Esophagus squamous epithelium (tissue), 4 donors: ENCODE measurements around the gene NRXN3.

ENCODE experiments used
- POLR2A ChIP-seq, 4 donors: fragments of 450-650 bp; IDR thresholded peaks; one replicate each; pipeline ENCODE4 v1.6.1; 2017; ENCODE audit warnings: antibody characterized with exemption in 4 of 4, mild to moderate bottlenecking in 4 of 4, moderate library complexity in 3 of 4
- TF ChIP-seq, protein P1 (sequence below), 6 experiments: fragments of 450-650 bp in 4 of 6; fragments of 200-600 bp in 2 of 6; sonication (generic) in 2 of 6; IDR thresholded peaks; one replicate each; pipeline ENCODE4 v1.5.1; 2016 to 2019; ENCODE audit warnings: antibody characterized with exemption in 6 of 6, mild to moderate bottlenecking in 4 of 6, moderate library complexity in 4 of 6

DNA sequence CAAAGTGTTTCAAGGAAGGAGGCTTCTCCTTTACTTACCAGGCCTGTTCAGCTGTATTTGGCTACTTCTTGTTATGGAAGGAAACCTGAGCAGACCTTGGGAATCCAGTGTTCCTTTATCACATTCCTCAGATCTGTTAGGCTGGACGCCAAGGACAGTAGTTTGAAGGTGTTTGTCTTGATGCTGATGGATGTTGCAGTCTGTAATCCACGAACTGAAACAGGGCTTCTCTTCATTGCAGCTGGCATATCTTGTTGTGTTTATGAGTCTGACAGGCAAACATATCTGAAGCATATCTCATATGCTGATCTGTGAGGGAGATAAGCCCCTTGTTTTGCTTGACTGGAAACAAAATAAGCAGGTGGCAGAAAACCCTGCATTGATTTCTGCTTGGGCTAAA, 904.3 kb downstream of the NRXN3 start:
- TF ChIP-seq, protein P1, sequence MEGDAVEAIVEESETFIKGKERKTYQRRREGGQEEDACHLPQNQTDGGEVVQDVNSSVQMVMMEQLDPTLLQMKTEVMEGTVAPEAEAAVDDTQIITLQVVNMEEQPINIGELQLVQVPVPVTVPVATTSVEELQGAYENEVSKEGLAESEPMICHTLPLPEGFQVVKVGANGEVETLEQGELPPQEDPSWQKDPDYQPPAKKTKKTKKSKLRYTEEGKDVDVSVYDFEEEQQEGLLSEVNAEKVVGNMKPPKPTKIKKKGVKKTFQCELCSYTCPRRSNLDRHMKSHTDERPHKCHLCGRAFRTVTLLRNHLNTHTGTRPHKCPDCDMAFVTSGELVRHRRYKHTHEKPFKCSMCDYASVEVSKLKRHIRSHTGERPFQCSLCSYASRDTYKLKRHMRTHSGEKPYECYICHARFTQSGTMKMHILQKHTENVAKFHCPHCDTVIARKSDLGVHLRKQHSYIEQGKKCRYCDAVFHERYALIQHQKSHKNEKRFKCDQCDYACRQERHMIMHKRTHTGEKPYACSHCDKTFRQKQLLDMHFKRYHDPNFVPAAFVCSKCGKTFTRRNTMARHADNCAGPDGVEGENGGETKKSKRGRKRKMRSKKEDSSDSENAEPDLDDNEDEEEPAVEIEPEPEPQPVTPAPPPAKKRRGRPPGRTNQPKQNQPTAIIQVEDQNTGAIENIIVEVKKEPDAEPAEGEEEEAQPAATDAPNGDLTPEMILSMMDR (IDR thresholded peaks at IDR 0.05) = no peak
- TF ChIP-seq POLR2A (IDR thresholded peaks at IDR 0.05) = no peak
